IPS-15b (cell line): Measurements from ENCODE around the gene PMM2.
"Not testable (repeated sequence)": the region's sequence is repeated elsewhere in the genome, so short reads cannot be mapped to it uniquely, and the experiment has no call there.

Experiments used
- H3K27me3 ChIP-seq: one replicate; pipeline ENCODE4 v1.6.1; 2013; ENCODE audit warnings: low read length; ENCODE audit not compliant: control insufficient read depth, insufficient read depth
- H3K36me3 ChIP-seq: one replicate; pipeline ENCODE4 v1.6.1; 2013; ENCODE audit warnings: low read length; ENCODE audit not compliant: control insufficient read depth, insufficient read depth
- H3K4me1 ChIP-seq: one replicate; pipeline ENCODE4 v1.6.1; 2013; ENCODE audit warnings: mild to moderate bottlenecking, low read length; ENCODE audit not compliant: control insufficient read depth, insufficient read depth
- H3K4me3 ChIP-seq: one replicate; pipeline ENCODE4 v1.5.1; 2013; ENCODE audit warnings: low read depth, low read length
- H3K9ac ChIP-seq: one replicate; pipeline ENCODE4 v1.6.1; 2013; ENCODE audit warnings: low read depth, mild to moderate bottlenecking, low read length
- H3K9me3 ChIP-seq: one replicate; pipeline ENCODE4 v1.6.1; 2013; ENCODE audit warnings: mild to moderate bottlenecking, low read length; ENCODE audit not compliant: control insufficient read depth, insufficient read depth

PMM2 gene

GRCh38 chr16:8785408-8785807 is 12.2 kb upstream of the PMM2 start:
- H3K27me3 ChIP-seq, result no peaks in the 10 kb centered on the region
- no peaks in the 10 kb centered on the region for H3K4me1 ChIP-seq
- H3K36me3 ChIP-seq, result no peaks in the 10 kb centered on the region
- H3K9me3 ChIP-seq, result no peaks in the 10 kb centered on the region
- no peak overlapping the region for H3K4me3 ChIP-seq
- no peak overlapping the region for H3K9ac ChIP-seq

GRCh38 chr16:8786316-8786715 is 11.3 kb upstream of the PMM2 start:
- H3K36me3 ChIP-seq, H3K4me3 ChIP-seq, H3K9me3 ChIP-seq, H3K4me1 ChIP-seq, H3K9ac ChIP-seq, H3K27me3 ChIP-seq: not testable (repeated sequence)

DNA sequence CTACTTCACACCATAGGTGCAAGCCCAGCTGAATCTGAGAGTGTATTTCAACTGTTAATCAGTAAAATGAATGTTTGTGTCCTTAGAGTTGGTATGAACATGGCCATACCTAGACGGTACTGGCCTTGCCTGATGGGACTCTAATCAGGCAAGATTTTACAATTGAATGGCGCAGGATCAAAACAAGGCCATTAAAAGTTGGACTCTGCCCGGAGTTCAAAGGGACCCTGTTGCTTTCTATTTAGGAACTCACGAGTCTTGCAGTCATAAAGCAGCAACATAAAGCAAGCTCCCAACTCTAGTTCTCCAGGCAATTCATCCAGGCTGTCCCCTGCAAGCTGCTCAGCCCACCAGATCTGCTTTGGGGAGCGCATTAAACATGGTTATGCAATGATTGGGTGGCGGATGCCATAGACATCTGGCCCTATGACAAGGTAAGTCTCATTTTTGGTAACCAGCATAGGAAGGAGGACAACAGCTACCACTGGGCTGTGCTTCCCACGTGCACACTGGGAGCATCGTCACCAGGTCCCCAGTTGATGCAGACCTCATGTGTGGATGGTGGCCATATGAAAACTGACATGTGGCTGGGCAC is 9.0 kb upstream of the PMM2 start:
- Histone ChIP-seq H3K9me3 (no peaks in the 10 kb centered on the region), H3K4me1 (no peaks in the 10 kb centered on the region), H3K27me3 (no peaks in the 10 kb centered on the region), H3K9ac (no peak overlapping the region), H3K4me3 (no peak overlapping the region), H3K36me3 (no peaks in the 10 kb centered on the region)

GRCh38 chr16:8795091-8795490 is 2.5 kb upstream of the PMM2 start:
- H3K9me3 ChIP-seq, result no peaks in the 10 kb centered on the region
- H3K9ac ChIP-seq, result no peak overlapping the region
- peaks cover 2% of the 10 kb centered on the region for H3K36me3 ChIP-seq
- no peaks in the 10 kb centered on the region for H3K27me3 ChIP-seq
- no peak overlapping the region for H3K4me3 ChIP-seq
- peaks cover 11% of the 10 kb centered on the region for H3K4me1 ChIP-seq

DNA sequence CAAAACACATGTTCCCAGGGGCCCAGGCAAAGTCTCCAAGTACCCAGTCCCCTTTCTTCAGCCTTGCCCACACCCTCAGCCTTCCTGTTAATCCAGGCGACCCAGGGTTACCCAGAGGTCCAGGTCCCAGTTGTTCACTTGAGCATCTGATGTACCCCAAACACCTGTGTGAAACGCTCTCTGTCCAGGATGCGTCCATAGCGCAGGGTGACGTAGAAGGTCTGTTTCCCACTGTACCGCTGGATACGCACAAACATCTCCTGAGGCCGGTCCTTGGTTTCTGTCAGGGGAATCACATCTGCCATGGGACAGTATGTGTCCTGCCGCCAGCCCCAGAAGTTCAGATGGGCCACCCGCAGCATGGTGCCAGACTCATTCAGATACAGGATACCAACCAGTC is 1.8 kb upstream of the PMM2 start:
- H3K36me3 ChIP-seq, result peaks cover 2% of the 10 kb centered on the region
- peaks cover 11% of the 10 kb centered on the region for H3K4me1 ChIP-seq
- no peaks in the 10 kb centered on the region for H3K27me3 ChIP-seq
- H3K9ac ChIP-seq, result no peak overlapping the region
- no peaks in the 10 kb centered on the region for H3K9me3 ChIP-seq
- H3K4me3 ChIP-seq, result no peak overlapping the region

GRCh38 chr16:8796469-8797363 is 923 bp upstream of the PMM2 start:
- Histone ChIP-seq H3K9ac (peak overlapping the region; percentile 90), H3K27me3 (no peaks in the 10 kb centered on the region), H3K9me3 (no peaks in the 10 kb centered on the region), H3K36me3 (peaks cover 7% of the 10 kb centered on the region), H3K4me1 (peaks cover 11% of the 10 kb centered on the region), H3K4me3 (peak overlapping the region; percentile 92)

DNA sequence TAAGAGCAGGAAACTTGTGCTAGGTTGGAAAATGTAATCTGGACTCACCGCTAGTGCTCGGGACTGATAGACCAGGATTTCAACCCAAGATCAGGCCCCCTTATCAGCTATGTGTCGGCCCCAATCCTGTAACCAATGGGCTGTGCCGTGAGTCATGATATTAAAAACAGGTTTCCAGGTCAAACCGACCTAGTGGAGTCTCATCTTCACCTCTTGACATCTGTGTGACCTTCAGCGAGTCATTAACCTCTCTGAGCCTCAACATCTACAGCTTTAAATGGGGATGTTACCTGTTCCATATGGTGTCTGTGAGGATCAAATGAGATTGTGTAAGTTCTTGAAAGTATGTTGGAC is 512 bp downstream of the PMM2 start:
- H3K9ac ChIP-seq, result peak overlapping the region; percentile 99
- H3K4me1 ChIP-seq, result peaks cover 11% of the 10 kb centered on the region
- peak overlapping the region; percentile 92 for H3K4me3 ChIP-seq
- H3K9me3 ChIP-seq, result no peaks in the 10 kb centered on the region
- H3K27me3 ChIP-seq, result no peaks in the 10 kb centered on the region
- H3K36me3 ChIP-seq, result peaks cover 21% of the 10 kb centered on the region

GRCh38 chr16:8798535-8799157 is 1.0 kb downstream of the PMM2 start:
- no peaks in the 10 kb centered on the region for H3K27me3 ChIP-seq
- H3K4me3 ChIP-seq, result peak overlapping the region; percentile 92
- peak overlapping the region; percentile 99 for H3K9ac ChIP-seq
- peaks cover 11% of the 10 kb centered on the region for H3K4me1 ChIP-seq
- peaks cover 24% of the 10 kb centered on the region for H3K36me3 ChIP-seq
- H3K9me3 ChIP-seq, result no peaks in the 10 kb centered on the region

DNA sequence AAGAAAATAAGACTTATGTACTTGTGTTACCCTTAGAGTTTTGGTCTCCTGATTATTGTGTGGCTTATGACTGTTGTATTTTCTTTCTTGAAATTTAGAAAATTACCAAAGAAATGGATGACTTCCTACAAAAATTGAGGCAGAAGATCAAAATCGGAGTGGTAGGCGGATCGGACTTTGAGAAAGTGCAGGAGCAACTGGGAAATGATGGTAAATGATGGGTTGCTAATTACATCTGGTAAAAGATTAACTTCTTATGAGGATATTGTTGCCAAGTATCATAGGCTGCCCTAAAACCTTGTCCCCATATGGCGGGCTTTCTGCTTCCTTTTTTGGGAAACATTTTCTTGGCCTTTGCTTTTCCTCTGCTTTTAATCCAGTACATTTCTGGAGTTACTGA is 4.1 kb downstream of the PMM2 start:
- Histone ChIP-seq H3K27me3 (no peaks in the 10 kb centered on the region), H3K9me3 (no peaks in the 10 kb centered on the region), H3K4me3 (no peak overlapping the region), H3K36me3 (peaks cover 44% of the 10 kb centered on the region), H3K9ac (no peak overlapping the region), H3K4me1 (peaks cover 7% of the 10 kb centered on the region)

GRCh38 chr16:8803733-8804132 is 6.1 kb downstream of the PMM2 start:
- H3K4me3 ChIP-seq, H3K27me3 ChIP-seq, H3K4me1 ChIP-seq, H3K9me3 ChIP-seq, H3K9ac ChIP-seq: not testable (repeated sequence)
- peaks cover 53% of the 10 kb centered on the region for H3K36me3 ChIP-seq

GRCh38 chr16:8804313-8804712 is 6.7 kb downstream of the PMM2 start:
- Histone ChIP-seq H3K4me3 (no peak overlapping the region), H3K27me3 (no peaks in the 10 kb centered on the region), H3K4me1 (peaks cover under 1% of the 10 kb centered on the region), H3K9ac (no peak overlapping the region), H3K36me3 (peaks cover 56% of the 10 kb centered on the region), H3K9me3 (no peaks in the 10 kb centered on the region)
